ENCODE measurements around the gene DLD. TPM values are rescaled to one million over a fixed set of nuclear protein-coding genes. Genes with fewer than 3 reads are reported as not detected.

DLD gene
- total and polyA plus RNA-seq, 2 of the 8 experiments (the other 6 are each of a cell fraction or from before 2014, with no cell fraction given), result 63.7 to 88.5 TPM

DNA sequence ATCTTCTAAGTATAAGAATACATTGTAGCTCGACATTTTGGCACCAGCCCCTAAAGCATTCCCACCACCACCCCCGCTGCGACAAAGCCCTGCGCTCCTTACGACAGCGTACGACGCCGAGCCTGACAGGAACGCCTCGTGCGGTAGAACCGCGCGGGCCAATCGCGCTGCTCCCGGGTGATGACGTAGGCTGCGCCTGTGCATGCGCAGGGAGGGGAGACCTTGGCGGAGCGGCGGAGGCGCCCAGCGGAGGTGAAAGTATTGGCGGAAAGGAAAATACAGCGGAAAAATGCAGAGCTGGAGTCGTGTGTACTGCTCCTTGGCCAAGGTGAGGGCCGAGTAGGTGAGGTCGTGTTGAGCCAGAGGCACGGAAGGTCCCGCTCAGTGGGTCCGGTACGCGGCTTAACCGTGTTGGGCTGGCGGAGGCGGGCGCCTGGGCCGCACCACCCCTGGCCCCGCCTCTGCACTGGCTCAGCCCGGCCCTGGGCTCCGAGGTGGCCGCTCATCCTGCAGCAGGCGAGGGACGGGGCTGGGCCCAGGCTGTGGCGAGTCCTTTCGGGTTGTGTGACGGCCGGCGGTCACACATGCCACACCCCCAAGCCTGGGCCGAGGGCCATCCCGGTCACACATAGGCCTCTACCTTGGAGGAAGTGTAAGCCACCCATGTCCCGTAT is at the start of gene DLD (continued):
- TF ChIP-seq JUND (IDR thresholded peaks at IDR 0.05; ENCODE audit: low read length) (0 out of 2 replicates have a peak, but pooled peaks have one; percentile 13), POLR2A (IDR thresholded peaks at IDR 0.05; ENCODE audit: control extremely low read depth in 1 of 2, low read depth in 2 of 2, low read length in 2 of 2) (peak in 1 of 2 experiments; percentile 75; a peak in 2 of 3 replicates), BRCA1 (IDR thresholded peaks at IDR 0.05; ENCODE audit: low read depth, low read length) (no peak), SIRT6 (IDR thresholded peaks at IDR 0.05; ENCODE audit: low read length) (no peak), JUN (IDR thresholded peaks at IDR 0.05; ENCODE audit: low read depth, low read length) (no peak), CHD2 (IDR thresholded peaks at IDR 0.05; ENCODE audit: low read length) (0 out of 2 replicates have a peak, but pooled peaks have one; percentile 33), EGR1 (IDR thresholded peaks at IDR 0.05; ENCODE audit: borderline replicate concordance, low read depth, low read length) (peak; percentile 50; the same call in 1 of the 2 replicates), E2F6 (IDR thresholded peaks at IDR 0.05) (peak; percentile 92), POU5F1 (IDR thresholded peaks at IDR 0.05; ENCODE audit: low read depth, low read length) (no peak), POLR2AphosphoS5 (IDR thresholded peaks at IDR 0.05; ENCODE audit: low read depth, low read length) (peak; percentile 48; the same call in 1 of the 2 replicates), BCL11A (IDR thresholded peaks at IDR 0.05; ENCODE audit: low read depth in 2 of 2, low read length in 2 of 2) (no peak), SP1 (IDR thresholded peaks at IDR 0.05; ENCODE audit: low read depth, low read length) (no peak), FOSL1 (IDR thresholded peaks at IDR 0.05; ENCODE audit: insufficient read depth, low read depth, low read length) (no peak), ASH2L (IDR thresholded peaks at IDR 0.05; ENCODE audit: low read length) (peak; percentile 89), CBX5 (IDR thresholded peaks at IDR 0.05; ENCODE audit: low read depth, low read length) (no peak), EP300 (IDR thresholded peaks at IDR 0.05; ENCODE audit: borderline replicate concordance in 1 of 2, low read depth in 2 of 2, low read length in 2 of 2) (no peak), RBBP5 (IDR thresholded peaks at IDR 0.05; ENCODE audit: borderline replicate concordance, low read depth, low read length) (0 out of 2 replicates have a peak, but pooled peaks have one; percentile 66), SP2 (IDR thresholded peaks at IDR 0.05; ENCODE audit: low read length) (no peak), KDM5A (IDR thresholded peaks at IDR 0.05; ENCODE audit: low read length) (no peak), SRF (IDR thresholded peaks at IDR 0.05; ENCODE audit: low read depth, low read length) (no peak), SP4 (IDR thresholded peaks at IDR 0.05; ENCODE audit: low read length) (peak; percentile 27; the same call in 1 of the 2 replicates), GABPA (IDR thresholded peaks at IDR 0.05; ENCODE audit: borderline replicate concordance, insufficient read depth, low read length) (no peak), HDAC6 (IDR thresholded peaks at IDR 0.05; ENCODE audit: low read depth, low read length) (no peak), RXRA (IDR thresholded peaks at IDR 0.05; ENCODE audit: insufficient read depth, low read depth, low read length) (no peak)
- TF ChIP-seq, protein P1, sequence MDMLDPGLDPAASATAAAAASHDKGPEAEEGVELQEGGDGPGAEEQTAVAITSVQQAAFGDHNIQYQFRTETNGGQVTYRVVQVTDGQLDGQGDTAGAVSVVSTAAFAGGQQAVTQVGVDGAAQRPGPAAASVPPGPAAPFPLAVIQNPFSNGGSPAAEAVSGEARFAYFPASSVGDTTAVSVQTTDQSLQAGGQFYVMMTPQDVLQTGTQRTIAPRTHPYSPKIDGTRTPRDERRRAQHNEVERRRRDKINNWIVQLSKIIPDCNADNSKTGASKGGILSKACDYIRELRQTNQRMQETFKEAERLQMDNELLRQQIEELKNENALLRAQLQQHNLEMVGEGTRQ (IDR thresholded peaks at IDR 0.05; ENCODE audit: low read length), result no peak

Data from H1 (cell line).